Glomerular visceral epithelial cell (primary cell): ENCODE data around the gene MAGEA8.
"Not testable (repeated sequence)": the region's sequence is repeated elsewhere in the genome, so short reads cannot be mapped to it uniquely, and the experiment has no call there.

Experiments
- DNase-seq: peaks from one replicate; pipeline ENCODE4 v3.0.0-alpha.2; 2016; ENCODE audit errors: extremely low spot score

The MAGEA8 gene

GRCh38 chrX:149881081-149881711, at the start of gene MAGEA8:
MAGEA8 (plus strand) TSS chrX:149881183; CDS start chrX:149884273, 3,090 bp downstream.
- DNase-seq, result no peak

- no peak for DNase-seq
Measured at GRCh38 chrX:149831473-149831872, 49.5 kb upstream of the MAGEA8 start.

GRCh38 chrX:149836728-149837127, 44.3 kb upstream of the MAGEA8 start:
- not testable (repeated sequence) for DNase-seq

GRCh38 chrX:149837167-149837566, 43.8 kb upstream of the MAGEA8 start:
- no peak for DNase-seq

- DNase-seq, result no peak
Measured at GRCh38 chrX:149837639-149838038, 43.3 kb upstream of the MAGEA8 start.

GRCh38 chrX:149841929-149842328, 39.1 kb upstream of the MAGEA8 start:
- no peak for DNase-seq

GRCh38 chrX:149845385-149845784, 35.6 kb upstream of the MAGEA8 start:
- DNase-seq, result no peak

- DNase-seq, result no peak
Measured at GRCh38 chrX:149846789-149847188, 34.2 kb upstream of the MAGEA8 start.

GRCh38 chrX:149848855-149849254, 32.1 kb upstream of the MAGEA8 start:
- DNase-seq, result no peak

- no peak for DNase-seq
Measured at GRCh38 chrX:149849787-149850186, 31.2 kb upstream of the MAGEA8 start.

- no peak for DNase-seq
Measured at GRCh38 chrX:149851864-149852263, 29.1 kb upstream of the MAGEA8 start.

- no peak for DNase-seq
Measured at GRCh38 chrX:149853925-149854324, 27.1 kb upstream of the MAGEA8 start.

- no peak for DNase-seq
Measured at GRCh38 chrX:149858592-149858991, 22.4 kb upstream of the MAGEA8 start.

GRCh38 chrX:149860445-149860844, 20.5 kb upstream of the MAGEA8 start:
- DNase-seq, result no peak

GRCh38 chrX:149865390-149865789, 15.6 kb upstream of the MAGEA8 start:
- no peak for DNase-seq

- DNase-seq, result no peak
Measured at GRCh38 chrX:149867488-149867887, 13.5 kb upstream of the MAGEA8 start.

GRCh38 chrX:149870840-149871239, 10.1 kb upstream of the MAGEA8 start:
- DNase-seq, result no peak

- DNase-seq, result no peak
Measured at GRCh38 chrX:149871433-149871832, 9.6 kb upstream of the MAGEA8 start.

GRCh38 chrX:149871940-149872339, 9.0 kb upstream of the MAGEA8 start:
- DNase-seq, result peak; percentile 16

- DNase-seq, result no peak
Measured at GRCh38 chrX:149877157-149877556, 3.8 kb upstream of the MAGEA8 start.

- DNase-seq, result no peak
Measured at GRCh38 chrX:149877636-149878035, 3.3 kb upstream of the MAGEA8 start.

- not testable (repeated sequence) for DNase-seq
Measured at GRCh38 chrX:149890828-149891227, 9.8 kb downstream of the MAGEA8 start.

- no peak for DNase-seq
Measured at GRCh38 chrX:149898554-149898953, 17.6 kb downstream of the MAGEA8 start.
